OCI-M1 (cell line): ENCODE results near the gene NOXA1.

Source experiments
- DNase-seq: peaks from one replicate; lab custom pipeline; 2025; lab: John Stamatoyannopoulos, UW

The NOXA1 gene

DNA sequence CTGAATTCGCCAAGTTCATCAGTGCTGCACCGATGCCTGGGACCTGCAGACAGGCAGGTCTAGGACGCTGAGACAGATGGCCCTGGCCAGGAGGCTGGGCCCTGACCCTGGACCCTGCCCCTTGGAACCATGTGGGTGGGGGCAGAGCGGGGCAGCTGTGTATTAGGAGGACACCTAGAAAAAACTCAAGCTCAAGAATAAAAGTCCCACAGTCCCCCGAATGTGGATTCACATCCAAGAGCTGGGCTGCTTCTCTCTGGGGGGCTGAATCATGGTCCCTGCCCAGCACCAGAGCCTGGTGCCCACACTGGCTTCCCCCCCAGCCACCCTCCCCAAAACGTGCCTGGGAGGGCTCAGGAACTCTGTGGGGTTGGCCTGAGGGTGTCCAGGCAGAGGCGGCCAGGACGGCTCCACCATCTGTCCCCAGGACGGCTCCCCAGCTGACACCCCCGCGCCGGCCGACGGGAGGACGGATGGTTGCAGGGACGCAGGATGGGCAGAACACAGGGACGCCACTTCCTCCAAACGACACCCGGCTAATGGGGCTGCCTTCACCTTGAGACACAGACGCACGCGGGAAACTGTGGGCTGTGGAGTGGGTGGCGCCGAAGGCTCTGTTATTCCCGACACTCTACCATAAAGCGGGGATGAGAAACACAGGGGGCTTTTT, 35.2 kb upstream of the NOXA1 start:
- DNase-seq = no peak

DNA sequence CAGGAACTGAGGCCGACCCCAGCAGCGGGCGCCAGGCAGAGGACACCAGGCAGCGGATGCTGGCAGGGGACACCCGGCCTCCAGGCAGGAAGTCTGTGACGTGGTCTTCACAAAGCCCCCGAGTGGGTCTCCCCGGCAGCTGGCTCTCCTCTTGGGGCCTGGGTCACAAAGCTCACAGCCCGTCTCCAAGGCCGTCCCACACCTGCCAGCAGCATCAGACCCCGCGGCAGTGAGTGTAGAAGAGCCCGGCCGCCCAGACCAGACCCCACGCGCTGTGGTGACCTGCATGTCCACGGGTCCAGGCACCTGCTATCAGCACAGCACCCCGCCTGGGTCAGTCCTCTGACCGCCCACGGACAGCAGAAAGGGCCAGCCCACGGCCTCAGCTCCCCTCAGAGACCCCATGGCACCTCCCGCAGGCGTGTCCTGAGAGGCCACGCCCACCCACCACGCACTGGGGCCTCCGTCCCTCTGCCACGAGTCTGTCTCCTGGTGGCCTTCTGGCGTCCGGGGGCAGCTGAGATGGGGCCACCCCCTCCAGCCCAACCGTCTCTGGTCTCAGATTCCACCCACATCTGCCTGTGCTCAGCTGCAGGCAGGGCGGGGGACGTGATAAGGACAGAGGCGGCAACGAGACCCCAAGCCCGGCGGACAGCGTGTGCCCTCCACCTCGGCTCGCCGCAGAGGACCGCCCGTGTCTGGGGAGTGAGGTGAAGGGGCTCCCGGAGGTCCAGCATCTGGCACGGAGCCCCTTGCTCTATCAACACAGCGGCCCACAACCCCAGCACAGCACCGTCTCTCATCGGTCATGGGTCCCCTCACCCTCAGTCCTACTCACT, 34.4 kb upstream of the NOXA1 start:
- DNase-seq = no peak

DNA sequence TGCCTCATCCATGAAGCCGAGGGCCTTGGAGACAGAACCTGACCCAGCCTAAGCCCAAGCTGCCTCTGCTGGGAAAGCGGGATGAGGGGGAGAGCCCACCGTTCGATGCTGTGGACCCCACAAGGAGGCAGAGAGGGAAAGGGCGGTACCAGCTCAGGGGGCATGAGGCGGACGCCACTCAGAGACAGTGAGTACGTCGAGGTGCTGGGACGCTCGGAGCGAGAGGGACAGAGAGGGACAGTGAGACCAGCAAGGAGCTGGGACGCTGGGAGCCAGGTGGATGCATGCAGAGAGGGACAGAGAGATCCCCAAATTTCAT, 33.8 kb upstream of the NOXA1 start:
- no peak for DNase-seq

DNA sequence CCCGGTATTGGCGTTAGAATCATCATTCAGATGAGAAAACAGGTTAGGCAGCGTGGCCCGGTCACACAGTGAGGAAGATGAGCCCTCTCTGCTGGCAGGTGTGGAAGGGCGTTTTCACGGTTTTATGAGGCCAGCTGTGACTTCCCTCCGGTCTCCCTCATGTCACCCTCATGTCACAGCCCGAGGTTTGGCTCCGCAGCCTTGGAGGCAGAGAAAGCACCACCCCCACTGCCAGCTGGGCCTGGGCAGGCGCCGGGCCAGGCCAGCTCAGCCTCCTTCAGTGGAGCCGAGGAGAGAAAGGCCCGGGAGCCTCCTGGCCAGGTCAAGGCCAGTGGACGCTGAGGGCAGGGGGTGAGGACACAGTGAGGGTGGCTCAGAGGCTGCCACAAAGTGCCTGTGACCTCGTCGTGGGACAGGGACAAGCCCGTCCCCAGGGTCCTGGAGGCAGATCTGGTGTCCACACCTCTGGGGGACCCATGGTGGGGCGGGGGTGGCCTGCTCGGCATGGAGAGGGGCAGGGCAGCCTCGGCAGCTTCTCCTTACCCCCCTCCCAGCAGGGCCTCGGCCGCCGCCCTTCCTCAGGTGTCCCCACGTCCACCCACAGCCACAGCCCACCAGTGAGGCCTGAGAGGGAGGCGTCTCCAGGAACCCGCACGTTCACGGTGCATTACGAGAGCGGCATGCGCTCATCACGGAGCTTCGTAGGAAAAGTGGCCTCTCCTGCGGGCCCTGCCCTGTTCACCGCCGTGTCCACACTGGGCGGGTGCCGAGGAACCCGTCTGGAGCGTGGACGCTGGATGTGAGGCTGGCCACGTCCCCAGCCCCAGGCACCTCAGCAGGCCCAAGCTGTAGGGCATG, 32.4 kb upstream of the NOXA1 start:
- DNase-seq = no peak

DNA sequence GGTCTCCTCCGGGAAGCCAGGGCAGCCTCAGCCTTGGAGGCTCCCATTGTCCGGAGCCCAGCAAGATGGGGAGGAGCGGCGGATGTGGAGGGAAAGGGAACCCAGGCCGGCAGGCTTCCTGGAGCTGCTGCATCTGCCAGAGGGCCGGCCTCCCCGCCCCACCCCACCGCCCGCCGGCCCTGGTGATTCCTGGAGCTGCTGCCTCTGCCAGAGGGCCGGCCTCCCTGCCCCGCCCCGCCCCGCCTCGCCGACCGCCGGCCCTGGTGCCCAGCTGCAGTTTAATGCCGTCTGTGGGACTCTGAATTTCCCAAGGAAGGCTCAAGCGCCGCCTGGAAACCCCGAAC, 31.8 kb upstream of the NOXA1 start:
- no peak for DNase-seq

DNA sequence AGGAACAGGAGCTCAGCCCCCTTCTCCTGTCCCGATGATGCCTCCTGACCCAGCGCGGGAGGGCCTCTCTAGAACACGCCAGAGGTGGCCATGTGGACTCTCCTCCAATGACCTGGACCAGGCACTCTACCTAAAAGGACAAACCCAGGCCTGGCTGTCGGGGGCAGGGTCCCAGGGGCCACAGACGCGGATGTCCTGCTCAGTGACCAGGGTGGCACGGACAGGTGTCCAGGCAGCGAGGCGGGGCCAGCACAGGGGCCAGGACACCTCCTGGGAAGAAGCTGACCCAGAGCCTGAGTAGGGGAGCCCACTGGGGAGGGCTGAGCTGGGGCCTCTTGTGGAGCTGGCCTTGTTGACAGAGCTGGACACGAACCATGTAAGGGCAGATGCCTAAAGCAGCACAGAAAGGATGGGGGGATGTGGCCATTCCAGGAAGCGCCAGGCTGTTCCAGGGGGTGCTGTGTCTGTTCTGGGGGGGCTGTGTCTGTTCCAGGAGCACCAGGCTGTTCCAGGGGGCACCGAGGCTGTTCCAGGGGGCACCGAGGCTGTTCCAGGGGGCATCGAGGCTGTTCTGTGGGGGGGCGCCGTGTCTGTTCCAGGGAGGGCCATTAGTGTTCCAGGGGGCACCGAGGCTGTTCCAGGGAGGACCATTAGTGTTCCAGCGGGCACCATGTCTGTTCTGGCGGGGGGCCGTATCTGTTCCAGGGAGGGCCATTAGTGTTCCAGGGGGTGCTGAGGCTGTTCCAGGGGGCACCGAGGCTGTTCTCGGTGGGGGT, 30.8 kb upstream of the NOXA1 start:
- no peak for DNase-seq

DNA sequence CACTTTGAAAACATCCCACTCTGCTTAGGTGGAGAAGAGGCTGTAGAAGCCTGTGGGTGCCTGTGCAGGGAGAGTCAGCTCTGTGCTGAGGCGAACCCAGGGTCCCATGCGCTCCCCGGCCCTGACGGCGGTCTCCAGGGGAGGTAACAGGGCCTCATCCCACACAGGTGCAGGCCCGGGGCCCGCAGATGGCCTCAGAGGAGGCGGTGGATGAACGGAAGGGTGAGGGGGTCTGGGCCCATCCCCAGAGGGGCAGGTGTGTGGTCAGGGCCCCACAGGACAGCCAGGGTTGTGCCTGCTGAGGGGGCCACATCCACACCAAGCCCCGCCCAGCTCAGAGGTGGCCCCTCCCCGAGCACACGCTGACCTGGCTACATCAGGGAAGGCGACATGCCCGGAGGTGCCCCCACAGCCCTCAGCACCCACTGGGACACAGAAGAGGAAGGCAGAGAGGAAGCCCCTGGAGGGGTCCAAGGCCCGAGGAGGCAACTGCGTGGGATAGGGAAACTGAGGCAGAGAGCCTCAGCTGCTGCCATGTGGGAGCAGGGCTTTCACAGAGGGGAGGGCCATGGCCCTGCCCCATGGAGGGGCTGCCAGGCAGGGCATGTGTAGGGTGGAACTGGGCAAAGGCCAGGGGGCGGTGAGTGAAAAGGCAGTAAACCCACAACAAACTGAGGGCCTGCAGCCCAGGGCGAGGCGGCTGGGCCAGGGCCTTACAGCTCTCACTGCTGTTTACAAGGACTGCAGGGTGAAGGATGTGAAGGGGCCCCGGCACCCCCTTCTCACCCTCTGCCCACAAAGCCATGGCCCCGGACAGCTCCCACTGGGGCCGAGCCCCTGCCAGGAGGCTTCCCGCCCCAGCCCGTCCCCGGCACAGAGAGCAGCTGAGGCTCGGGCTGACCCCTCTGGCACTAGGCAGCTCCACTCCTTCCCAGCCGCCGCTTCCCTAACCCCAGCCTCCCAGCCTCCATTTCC, 29.7 kb upstream of the NOXA1 start:
- DNase-seq = no peak

DNA sequence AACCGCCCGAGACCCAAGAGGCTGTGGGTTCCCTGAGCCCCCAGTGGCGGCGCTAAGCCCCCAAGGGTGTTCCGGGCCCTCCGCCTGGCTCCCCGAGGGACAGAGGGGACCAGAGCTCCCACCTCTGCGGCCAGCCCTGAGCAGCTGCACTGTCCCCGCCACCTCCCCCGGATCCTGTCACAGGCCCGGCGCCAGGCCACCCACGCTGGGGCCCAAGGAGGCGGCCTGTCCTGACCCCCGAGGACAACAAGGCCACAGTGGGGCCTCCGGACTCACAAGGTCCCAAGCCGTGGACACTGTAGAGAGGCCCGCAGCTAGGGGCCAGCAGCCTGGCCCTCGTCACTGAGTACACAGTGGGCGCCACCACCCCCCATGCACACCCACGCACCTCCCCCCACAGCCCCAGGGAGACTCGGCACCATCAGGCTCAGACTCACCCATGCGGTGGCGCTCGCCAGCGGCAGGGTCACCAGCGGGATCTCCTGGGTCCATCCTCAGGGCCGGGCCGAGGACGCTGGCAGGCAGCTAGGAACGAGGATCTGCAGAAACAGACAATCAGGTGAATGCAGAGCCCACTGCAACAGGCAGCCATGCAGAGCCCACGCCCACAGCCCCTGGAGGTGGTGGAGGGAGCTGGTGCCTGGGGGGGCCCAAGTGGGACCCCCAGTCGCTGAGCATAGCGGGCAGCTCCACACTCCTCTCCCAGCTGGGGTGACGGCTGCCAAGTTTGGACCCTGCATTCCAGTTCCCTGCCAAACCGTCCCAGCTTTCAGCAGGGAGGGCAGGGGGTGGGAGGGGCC, 28.1 kb upstream of the NOXA1 start:
- no peak for DNase-seq

DNA sequence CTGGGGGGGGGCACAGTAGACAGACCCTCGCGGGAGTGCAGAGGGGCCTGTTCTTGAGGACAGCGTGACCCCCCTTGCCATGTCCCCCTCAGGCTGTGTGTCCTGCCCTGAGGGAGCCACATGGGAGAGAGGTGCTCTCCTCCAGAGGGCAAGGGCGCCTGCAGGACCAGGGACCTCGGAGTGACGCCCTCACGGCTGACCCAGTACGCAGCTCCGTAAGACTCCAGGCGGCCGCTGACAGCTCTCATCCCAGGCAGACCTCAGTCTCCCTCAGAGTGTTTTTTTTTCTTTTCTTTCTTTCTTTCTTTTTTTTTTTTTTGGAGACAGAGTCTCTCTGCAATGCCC, 27.6 kb upstream of the NOXA1 start:
- DNase-seq = no peak

DNA sequence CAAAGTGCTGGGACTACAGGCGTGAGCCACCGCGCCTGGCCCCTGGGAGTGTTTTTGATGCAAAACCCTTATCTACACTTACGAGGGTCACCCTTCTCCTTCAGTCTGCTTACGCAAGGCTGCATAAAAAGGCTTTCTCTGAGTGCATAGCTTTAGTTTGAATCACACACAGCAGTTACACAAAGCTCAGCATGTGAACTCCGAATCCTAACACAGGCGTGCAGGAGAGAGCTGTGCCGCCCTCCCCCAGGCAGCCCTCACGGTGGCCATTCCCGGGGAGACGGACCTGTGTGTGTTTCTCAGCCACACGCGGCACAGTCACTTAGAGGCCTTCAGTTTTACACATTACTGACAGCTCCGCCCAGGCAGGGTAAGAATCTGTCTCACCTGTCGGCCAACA, 27.0 kb upstream of the NOXA1 start:
- DNase-seq = no peak

DNA sequence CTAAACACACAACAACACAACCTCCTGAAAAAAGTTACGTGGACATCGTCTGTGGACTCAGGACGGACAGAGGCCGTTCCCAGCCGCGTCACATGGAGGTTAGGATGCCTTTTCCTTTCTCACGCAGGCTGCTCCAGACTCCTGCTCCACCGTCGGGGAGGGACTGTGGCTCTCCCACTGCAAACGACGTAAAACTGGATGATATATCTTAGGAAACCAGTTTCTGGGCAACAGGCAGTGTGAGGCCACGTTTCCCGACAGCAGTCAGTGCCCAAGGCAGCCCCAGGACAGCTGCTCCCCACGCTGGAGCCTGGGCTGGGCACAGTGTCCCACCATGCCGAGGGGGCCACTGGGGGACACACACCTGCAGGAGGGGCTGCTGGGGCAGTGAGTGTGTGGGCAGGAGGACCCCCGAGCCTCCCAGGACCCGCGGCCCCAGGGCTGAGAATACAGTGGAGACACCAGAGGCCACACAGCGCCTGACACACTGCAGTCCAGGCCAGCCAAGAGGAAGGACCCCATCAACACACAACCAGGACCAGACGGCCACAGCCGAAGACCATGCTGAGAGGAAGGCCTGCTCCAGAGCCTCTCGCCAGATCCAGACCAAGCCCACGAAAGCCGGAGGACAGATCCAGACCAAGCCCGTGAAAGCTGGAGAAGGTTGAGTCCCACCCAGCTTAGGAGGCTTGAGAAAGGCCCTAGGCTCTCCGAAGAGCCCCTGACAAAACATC, 26.4 kb upstream of the NOXA1 start:
- DNase-seq = no peak

DNA sequence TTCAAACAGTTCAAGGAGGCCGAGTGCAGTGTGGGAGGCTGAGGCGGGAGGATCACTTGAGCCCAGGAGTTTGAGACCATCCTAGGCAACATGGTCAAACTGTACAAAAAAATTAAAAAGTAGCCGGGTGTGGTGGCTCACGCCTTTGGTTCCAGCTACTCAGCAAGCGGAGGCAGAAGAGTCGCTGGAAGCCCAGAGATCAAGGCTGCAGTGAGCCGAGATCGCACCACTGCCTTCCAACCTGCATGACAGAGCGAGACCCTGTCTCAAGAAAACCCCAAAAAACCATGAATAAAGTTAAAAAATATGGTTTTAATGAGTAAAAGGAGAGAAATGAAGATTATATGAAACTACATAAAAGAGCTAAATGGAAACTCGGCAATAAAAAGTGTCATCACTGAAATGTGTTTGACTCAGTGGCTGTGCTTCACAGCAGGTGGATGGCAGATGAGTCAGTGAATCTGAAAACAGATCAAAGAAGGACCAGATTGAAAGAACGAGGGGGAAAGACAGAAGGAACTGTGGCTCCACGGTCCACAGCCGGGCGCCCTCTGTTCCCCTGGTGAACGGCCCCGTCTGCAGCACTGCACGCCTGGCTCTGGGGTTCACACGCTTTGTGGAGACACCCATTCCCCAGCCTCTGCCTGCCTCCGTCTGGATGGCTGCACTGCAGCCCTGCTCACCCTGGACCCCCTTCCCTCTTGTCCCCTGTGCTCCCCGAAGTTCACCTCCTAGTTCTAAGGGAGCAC, 25.3 kb upstream of the NOXA1 start:
- DNase-seq = no peak

DNA sequence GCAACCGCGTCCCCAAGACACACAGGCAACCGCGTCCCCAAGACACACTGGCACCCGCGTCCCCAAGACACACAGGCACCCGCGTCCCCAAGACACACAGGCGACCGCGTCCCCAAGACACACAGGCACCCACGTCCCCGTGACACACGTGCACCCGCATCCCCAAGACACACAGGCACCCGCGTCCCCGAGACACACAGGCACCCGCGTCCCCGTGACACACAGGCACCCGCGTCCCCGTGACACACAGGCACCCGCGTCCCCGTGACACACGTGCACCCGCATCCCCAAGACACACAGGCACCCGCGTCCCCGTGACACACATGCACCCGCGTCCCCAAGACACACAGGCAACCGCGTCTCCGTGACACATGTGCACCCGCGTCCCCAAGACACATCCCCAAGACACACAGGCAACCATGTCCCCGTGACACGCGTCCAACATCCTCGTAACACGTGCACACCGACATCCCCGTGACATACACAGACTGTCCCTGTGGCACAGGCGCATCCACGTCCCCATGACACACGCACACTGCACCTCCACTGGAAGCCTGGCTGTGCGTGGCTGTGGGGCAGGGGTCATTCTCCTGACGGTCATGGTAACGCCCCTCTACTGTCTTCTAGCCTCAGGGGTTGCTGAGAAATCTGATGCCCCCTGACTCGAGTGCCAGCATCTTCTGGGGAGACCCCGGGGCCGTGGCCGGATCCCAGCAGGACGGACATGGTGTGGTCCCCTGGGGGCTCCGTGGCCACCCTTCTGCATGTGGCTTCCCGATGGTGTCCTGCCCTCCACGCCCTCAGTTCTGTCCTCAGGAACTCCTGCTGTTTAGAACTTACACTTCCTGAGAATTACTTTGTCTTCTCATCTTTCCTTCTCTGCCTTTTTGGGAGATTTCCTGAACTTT, 24.4 kb upstream of the NOXA1 start:
- no peak for DNase-seq

DNA sequence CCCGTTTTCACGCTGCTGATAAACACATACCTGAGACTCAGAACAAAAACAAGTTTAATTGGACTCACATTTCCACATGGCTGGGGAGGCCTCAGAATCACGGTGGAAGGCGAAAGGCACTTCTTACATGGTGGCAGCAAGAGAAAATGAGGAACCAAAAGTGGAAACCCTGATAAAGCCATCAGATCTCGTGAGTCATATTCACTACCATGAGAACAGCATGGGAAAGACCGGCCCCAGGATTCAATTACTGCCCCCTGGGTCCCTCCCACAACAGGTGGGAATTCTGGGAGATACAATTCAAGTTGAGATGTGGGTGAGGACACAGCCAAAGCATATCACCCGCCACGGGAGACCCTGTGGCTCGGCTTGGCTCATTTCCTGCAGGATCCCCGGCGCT, 20.4 kb upstream of the NOXA1 start:
- peak; percentile 36 for DNase-seq

DNA sequence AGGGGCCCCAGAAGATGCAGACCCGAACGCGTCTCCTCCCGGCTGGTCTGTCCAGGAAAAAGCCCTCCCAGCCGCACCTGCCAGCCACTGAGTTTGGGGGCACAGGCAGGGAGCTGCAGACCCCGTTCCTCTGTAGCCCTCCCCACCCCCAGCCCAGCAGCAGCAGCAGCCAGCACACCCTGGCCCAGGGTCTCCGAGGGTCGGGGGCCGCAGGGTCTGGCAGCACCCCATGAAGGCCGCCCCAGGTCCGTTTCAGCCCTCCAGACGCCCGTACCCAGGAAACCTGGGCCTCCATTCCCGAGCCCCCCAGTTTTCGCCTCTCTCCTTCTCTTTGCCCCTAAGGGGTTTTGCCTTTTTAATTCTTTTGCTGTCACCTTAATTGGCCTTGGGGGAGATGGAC, 19.9 kb upstream of the NOXA1 start:
- DNase-seq = no peak

DNA sequence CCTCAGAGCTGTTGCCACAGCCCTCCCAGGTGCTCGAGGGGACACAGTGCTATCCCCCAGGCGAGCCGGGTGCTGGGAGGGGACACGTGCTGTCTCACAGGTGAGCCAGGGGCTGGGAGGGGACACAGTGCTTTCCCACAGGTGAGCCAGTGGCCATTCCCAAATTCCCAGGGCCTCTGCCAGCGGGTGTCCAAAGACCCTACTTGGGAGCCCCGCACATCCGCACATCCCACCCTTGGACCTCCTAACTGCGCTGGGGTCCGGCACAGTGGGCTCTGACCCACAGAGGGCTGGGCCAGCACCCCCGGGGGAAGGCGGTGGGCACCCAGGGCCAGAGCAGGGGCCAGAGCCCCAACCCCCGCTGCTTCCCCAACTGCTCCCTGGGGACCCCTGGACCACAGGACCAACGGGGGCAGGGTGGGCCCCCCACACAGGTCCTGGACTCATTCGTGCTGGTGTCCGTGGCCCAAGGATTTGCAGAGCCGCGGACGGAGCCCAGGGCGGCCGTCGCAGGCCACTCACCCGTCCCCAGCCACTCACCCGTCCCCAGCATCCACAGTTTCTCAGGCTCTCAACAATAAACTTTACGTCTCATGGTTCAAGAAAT, 18.1 kb upstream of the NOXA1 start:
- no peak for DNase-seq

DNA sequence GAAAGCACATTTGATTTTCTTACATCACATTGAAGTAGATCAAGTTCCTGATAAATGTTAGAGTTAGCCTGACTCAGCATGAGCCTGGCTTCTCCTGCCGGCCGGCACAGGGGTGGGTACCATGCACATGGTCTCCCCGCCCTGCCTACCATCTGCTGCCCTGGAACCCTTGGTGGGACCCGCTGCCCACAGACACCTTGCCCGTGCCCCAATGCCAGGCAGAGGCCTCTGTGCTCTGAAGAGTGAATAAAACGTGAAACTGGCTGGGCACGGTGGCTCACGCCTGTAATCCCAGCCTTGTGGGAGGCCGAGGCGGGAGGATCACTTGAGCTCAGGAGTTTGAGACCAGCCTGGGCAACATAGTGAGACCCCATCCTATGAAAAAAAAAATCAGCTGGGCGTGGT, 17.5 kb upstream of the NOXA1 start:
- DNase-seq = peak; percentile 25
